GM12878 (cell line): Measurements from ENCODE around the gene NKX1-2.

Source experiments
- E2F8 ChIP-seq: fragments of 450-650 bp; IDR thresholded peaks from 2 replicates; pipeline ENCODE4 v1.6.1; 2018; ENCODE audit warnings: mild to moderate bottlenecking, low read depth, moderate library complexity; ENCODE audit not compliant: partially characterized antibody
- MAX ChIP-seq: IDR thresholded peaks from 2 replicates; pipeline ENCODE4 v1.6.1; 2012; ENCODE audit warnings: low read depth, low read length, improper control_type of control experiment
- SIN3A ChIP-seq: IDR thresholded peaks from 2 replicates; pipeline ENCODE4 v1.6.1; 2012; ENCODE audit warnings: low read depth, low read length, improper control_type of control experiment

- no peak for TF ChIP-seq MAX
- no peak for TF ChIP-seq SIN3A
- TF ChIP-seq E2F8, result no peak
Measured at GRCh38 chr10:124451276-124451675, 1.4 kb upstream of the NKX1-2 start.
